B cell (primary cell): Measurements from ENCODE around the gene ALOX12. TPM values are rescaled to one million over a fixed set of nuclear protein-coding genes. Genes with fewer than 3 reads are reported as not detected.
A peak's percentile ranks its signal among the peaks of the same experiment; 100 is the strongest.

Source experiments
- ATAC-seq: fragments of 200-7000 bp; cut with Tn5 transposase; one replicate; pipeline ENCODE4 v1.10.0; 2021; ENCODE audit warnings: low read depth, mild to moderate bottlenecking, moderate number of reproducible peaks, moderate library complexity
- CTCF ChIA-PET: fragments of 350-600 bp; sonication (Branson Sonifier 250); formaldehyde crosslinking; loops from one replicate; lab custom pipeline; 2021; ENCODE audit warnings: antibody characterized with exemption, inconsistent platforms; lab: Charles Lee
- POLR2A ChIA-PET: fragments of 350-600 bp; sonication (Branson Sonifier 250); formaldehyde crosslinking; loops from one replicate; lab custom pipeline; 2021; ENCODE audit warnings: antibody characterized with exemption; lab: Charles Lee
- DNase-seq: peaks from one replicate; pipeline ENCODE4 v3.0.0; 2013
- H2AFZ ChIP-seq: 2 replicates; pipeline ENCODE4 v1.6.1; 2012; ENCODE audit warnings: mild to moderate bottlenecking, low read depth, low read length; ENCODE audit not compliant: insufficient read depth, poor library complexity, severe bottlenecking
- H3K27ac ChIP-seq, 2 donors: 1 replicate in 1 of 2; 2 replicates in 1 of 2; pipeline ENCODE4 v1.5.1; 2012 to 2013; ENCODE audit warnings: low read length in 2 of 2, mild to moderate bottlenecking in 2 of 2, moderate library complexity in 1 of 2
- H3K27me3 ChIP-seq, 4 experiments: fragments of 200-600 bp in 1 of 4; sonication (generic) in 1 of 4; replicated peaks in 1 of 4; 1 replicate in 2 of 4; 2 replicates in 2 of 4; pipeline versions ENCODE4 v1.6.1 to v1.7.0; 2013 to 2016; ENCODE audit warnings: low read length in 3 of 4, mild to moderate bottlenecking in 2 of 4, mixed read lengths in 1 of 4, moderate library complexity in 1 of 4; ENCODE audit not compliant: insufficient read depth in 4 of 4, control insufficient read depth in 3 of 4; ENCODE audit errors: control extremely low read depth in 1 of 4
- H3K36me3 ChIP-seq, 2 experiments: replicated peaks in 1 of 2; 1 replicate in 1 of 2; 2 replicates in 1 of 2; pipeline versions ENCODE4 v1.6.1 to v1.7.1; 2013; ENCODE audit warnings: low read length in 1 of 2; ENCODE audit not compliant: insufficient read depth in 2 of 2, control insufficient read depth in 1 of 2; ENCODE audit errors: control extremely low read depth in 1 of 2, extremely low read depth in 1 of 2
- H3K4me1 ChIP-seq, 2 donors: fragments of 200-600 bp in 1 of 2; sonication (generic) in 1 of 2; 1 replicate in 1 of 2; 2 replicates in 1 of 2; pipeline versions ENCODE4 v1.5.1 to v1.6.1; 2013 to 2017; ENCODE audit warnings: low read length in 2 of 2; ENCODE audit not compliant: control insufficient read depth in 2 of 2, insufficient read depth in 2 of 2
- H3K4me2 ChIP-seq: replicated peaks from 2 replicates; pipeline ENCODE3; 2012; ENCODE audit warnings: mild to moderate bottlenecking, low read depth, low read length; ENCODE audit not compliant: poor library complexity, severe bottlenecking
- H3K4me3 ChIP-seq, 5 experiments: fragments of 200-600 bp in 1 of 5; sonication (generic) in 1 of 5; 1 replicate in 3 of 5; 2 replicates in 2 of 5; pipeline versions ENCODE4 v1.5.1 to v1.7.0; 2011 to 2016; ENCODE audit warnings: low read length in 4 of 5, mild to moderate bottlenecking in 4 of 5, low read depth in 2 of 5, control low read depth in 1 of 5, moderate library complexity in 1 of 5; ENCODE audit not compliant: insufficient read depth in 1 of 5; ENCODE audit errors: control extremely low read depth in 1 of 5, extremely low read depth in 1 of 5
- H3K79me2 ChIP-seq: fragments of 200-600 bp; sonication (generic); one replicate; pipeline ENCODE4 v1.6.0; 2016; ENCODE audit warnings: low read length; ENCODE audit not compliant: control insufficient read depth, insufficient read depth
- H3K9ac ChIP-seq: fragments of 200-600 bp; sonication (generic); 2 replicates; pipeline ENCODE4 v1.6.1; 2017; ENCODE audit warnings: mild to moderate bottlenecking, low read length, moderate library complexity
- H3K9me3 ChIP-seq, 3 donors: one replicate each; pipeline versions ENCODE4 v1.6.1 to v1.7.1; 2013; ENCODE audit warnings: low read length in 2 of 3; ENCODE audit not compliant: control insufficient read depth in 2 of 3, insufficient read depth in 1 of 3; ENCODE audit errors: control extremely low read depth in 1 of 3
- H4K20me1 ChIP-seq: 2 replicates; pipeline ENCODE4 v1.6.0; 2012; ENCODE audit warnings: mild to moderate bottlenecking, low read length; ENCODE audit not compliant: insufficient read depth, control insufficient read depth, poor library complexity, severe bottlenecking
- H3K27ac Mint-ChIP-seq: one replicate; pipeline ENCODE4 v1.8.0; 2021; ENCODE audit warnings: mixed read lengths
- H3K27me3 Mint-ChIP-seq: one replicate; pipeline ENCODE4 v1.8.0; 2021; ENCODE audit warnings: mixed read lengths
- H3K4me1 Mint-ChIP-seq: one replicate; pipeline ENCODE4 v1.8.0; 2021; ENCODE audit warnings: mixed read lengths
- H3K4me3 Mint-ChIP-seq: one replicate; pipeline ENCODE4 v1.8.0; 2021; ENCODE audit warnings: mixed read lengths
- H3K9me3 Mint-ChIP-seq: one replicate; pipeline ENCODE4 v1.8.0; 2022; ENCODE audit warnings: mixed read lengths; ENCODE audit not compliant: insufficient read depth
- EZH2 ChIP-seq: IDR thresholded peaks from 2 replicates; pipeline ENCODE4 v1.6.1; 2012; ENCODE audit warnings: borderline replicate concordance, low read depth, mild to moderate bottlenecking, moderate library complexity, low read length; ENCODE audit not compliant: insufficient read depth, poor library complexity, severe bottlenecking
- WGBS: methylation state at CpG from one replicate; pipeline ENCODE4 v1.1.5; 2013; ENCODE audit warnings: missing lambda C conversion rate; ENCODE audit not compliant: insufficient coverage; 5-methylcytosine and 5-hydroxymethylcytosine counted together
- intact Hi-C: fragments of 100-400 bp; cut with micrococcal nuclease; formaldehyde crosslinking; loops from one replicate; pipeline ENCODE4 v1.10.0; 2022
- polyA plus RNA-seq: library from polyadenylated mRNA; depleted of rRNA; stranded (reverse); fragments of >200 nt; gene quantifications from 2 replicates; pipeline ENCODE4 v1.2.3, GENCODE V29; 2012
- total RNA-seq, 2 donors: library from RNA; stranded (reverse); fragments of 120-200 nt in 1 of 2; gene quantifications; 1 replicate in 1 of 2; 2 replicates in 1 of 2; pipeline versions ENCODE4 v1.2.3 to v1.2.4, GENCODE V29; 2013 to 2022
- TF ChIP-seq, protein P1 (sequence below): fragments of 200-600 bp; IDR thresholded peaks from one replicate; pipeline ENCODE4 v1.8.0; 2022; ENCODE audit warnings: antibody characterized with exemption, mild to moderate bottlenecking

Gene ALOX12
- total and polyA plus RNA-seq, 2 donors (not counting 1 experiment from before 2014, with no cell fraction given) = 0.07 TPM; not detected in 1

DNA sequence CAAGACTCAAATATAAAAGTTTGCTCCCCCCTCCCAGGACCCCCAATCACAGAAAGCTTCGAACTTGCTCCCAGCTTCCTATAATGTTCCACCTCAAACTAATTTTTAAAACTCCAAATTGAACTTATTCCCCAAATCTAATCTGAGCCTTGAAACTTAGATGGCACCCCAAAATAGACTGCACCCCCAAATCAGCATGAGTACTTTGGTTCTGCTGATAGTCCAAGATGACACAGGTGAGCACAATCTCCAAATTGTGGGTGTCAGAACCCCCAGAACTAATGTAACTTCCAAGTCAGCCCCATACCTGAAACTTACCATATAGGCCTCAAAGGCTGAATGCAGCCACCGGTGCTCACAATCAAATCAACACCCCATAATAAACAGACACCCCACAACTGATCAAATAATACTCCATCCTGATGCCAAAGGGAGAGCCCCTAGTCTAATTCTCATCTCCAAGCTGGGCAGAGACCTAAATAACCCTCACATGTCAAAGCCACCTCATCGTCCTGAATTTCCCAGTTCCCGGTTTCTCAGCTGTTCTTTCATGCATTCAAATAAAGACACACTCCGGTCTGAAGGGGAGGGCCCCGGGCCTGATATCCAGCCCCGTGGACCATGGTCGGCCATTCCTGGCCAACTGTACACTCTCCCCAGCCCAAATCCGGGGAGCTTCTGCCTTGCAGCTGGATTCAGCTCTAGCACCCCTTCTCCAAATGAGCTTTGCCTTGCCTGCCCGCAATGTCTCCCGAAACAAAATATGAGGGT, 25.2 kb downstream of the ALOX12 start:
- H3K27ac Mint-ChIP-seq = peak overlapping the region; percentile 57
- Histone ChIP-seq H3K27me3 (no peaks in the 10 kb centered on the region), H2AFZ (no peak overlapping the region), H3K4me3 (peak overlapping the region in 1 of 5 experiments; percentile 71), H4K20me1 (no peaks in the 10 kb centered on the region), H3K27ac (no peak overlapping the region), H3K79me2 (peaks cover 10% of the 10 kb centered on the region), H3K9ac (no peak overlapping the region), H3K9me3 (peaks cover 0 to 17% (median 0%) of the 10 kb centered on the region in 3 donors), H3K4me2 (peak overlapping the region; percentile 83), H3K4me1 (peaks cover 24 to 34% of the 10 kb centered on the region in 2 donors), H3K36me3 (peaks cover 0 to 13% of the 10 kb centered on the region in 2 experiments)
- no peak for ATAC-seq
- H3K9me3 Mint-ChIP-seq = no peaks in the 10 kb centered on the region
- no peaks in the 10 kb centered on the region for H3K27me3 Mint-ChIP-seq
- intact Hi-C loops = no loop called here
- 83% methylated on average over 11 of the region's 11 CpGs for WGBS
- TF ChIP-seq, protein P1, sequence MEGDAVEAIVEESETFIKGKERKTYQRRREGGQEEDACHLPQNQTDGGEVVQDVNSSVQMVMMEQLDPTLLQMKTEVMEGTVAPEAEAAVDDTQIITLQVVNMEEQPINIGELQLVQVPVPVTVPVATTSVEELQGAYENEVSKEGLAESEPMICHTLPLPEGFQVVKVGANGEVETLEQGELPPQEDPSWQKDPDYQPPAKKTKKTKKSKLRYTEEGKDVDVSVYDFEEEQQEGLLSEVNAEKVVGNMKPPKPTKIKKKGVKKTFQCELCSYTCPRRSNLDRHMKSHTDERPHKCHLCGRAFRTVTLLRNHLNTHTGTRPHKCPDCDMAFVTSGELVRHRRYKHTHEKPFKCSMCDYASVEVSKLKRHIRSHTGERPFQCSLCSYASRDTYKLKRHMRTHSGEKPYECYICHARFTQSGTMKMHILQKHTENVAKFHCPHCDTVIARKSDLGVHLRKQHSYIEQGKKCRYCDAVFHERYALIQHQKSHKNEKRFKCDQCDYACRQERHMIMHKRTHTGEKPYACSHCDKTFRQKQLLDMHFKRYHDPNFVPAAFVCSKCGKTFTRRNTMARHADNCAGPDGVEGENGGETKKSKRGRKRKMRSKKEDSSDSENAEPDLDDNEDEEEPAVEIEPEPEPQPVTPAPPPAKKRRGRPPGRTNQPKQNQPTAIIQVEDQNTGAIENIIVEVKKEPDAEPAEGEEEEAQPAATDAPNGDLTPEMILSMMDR = no peak
- no peak for TF ChIP-seq EZH2
- POLR2A ChIA-PET = interaction anchor here (1.0 to 2.0 kb wide), 4 partner anchors 9 to 110 kb away, joined by 3 to 13 read pairs (median 8); partner anchors contain the start of genes RNASEK, SLC16A11 and SLC16A13
- CTCF ChIA-PET = interaction anchor here (0.6 to 7.2 kb wide), 18 partner anchors 9 to 178 kb away, joined by 3 to 84 read pairs (median 8); partner anchors contain the start of genes RNASEK, SLC16A11 and SLC16A13
- H3K4me1 Mint-ChIP-seq = peaks cover 32% of the 10 kb centered on the region
- peak overlapping the region; percentile 82 for H3K4me3 Mint-ChIP-seq
- no peak for DNase-seq
